ENCODE measurements around the gene PARM1. TPM values are rescaled to one million over a fixed set of nuclear protein-coding genes. Genes with fewer than 3 reads are reported as not detected.

The PARM1 gene
- total and polyA plus RNA-seq, 9 of the 15 experiments (the other 6 are each of a cell fraction or from before 2014, with no cell fraction given) = 0.07 TPM; not detected in 8

DNA sequence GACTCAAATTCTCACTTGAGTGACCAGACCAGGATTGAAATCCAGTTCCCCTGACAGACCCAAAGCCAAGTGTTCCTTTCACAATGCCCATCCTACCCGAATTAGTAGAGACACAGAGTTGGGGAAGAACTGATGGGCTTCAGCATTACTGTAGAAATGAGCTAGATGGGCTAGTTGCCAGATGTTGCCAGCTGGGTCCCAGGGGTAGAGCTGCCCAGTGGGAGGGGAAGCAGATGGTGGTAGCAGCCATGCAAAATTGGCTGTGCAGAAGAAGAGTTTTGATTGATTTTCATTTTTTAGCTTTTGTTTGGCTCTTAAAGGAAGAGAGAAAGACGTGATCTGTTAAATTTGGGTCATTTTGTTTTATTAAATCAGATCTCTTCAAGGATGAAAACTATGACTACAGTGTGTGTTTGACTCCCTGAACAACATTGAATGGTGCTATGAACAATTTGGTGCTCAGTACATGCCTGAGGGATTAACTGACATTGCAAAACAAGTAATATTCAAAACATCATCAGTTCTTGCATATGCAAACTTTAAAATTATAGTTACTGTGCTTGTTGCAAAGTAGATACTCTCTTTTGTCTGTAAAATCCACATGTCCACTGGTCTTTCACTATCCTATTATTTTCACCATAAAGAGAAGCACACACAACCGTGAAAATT is 86.0 kb downstream of the PARM1 start:
- Histone ChIP-seq H3K4me2 (ENCODE audit: insufficient read depth, low read length) (no peak overlapping the region), H3K4me1 (replicated peaks in 1 of 2; ENCODE audit: control insufficient read depth in 2 of 2, insufficient read depth in 2 of 2, low read length in 2 of 2) (no peaks in the 10 kb centered on the region)
- WGBS (ENCODE audit: insufficient coverage, low coverage, missing lambda C conversion rate) = 3% methylated on average over 3 of the region's 3 CpGs

DNA sequence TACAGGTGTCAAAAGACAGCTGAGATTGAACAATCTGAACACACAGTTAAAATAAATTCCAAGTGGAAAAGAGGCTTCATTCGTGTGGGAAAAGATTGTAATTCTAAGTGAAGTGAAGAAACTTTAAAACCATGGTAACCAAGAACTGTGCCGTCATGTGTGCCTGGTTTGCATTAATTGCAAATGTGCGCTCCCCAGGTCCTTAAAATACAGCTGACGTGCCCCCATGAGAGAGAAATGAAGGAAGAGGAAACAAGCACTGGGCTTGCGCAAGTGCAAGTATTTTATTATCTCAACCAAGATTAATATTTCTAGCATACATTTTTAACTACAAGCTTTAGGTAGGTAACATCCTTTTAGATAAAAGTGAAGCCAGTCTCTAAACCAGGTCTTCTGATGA is 92.5 kb downstream of the PARM1 start:
- WGBS (ENCODE audit: insufficient coverage, low coverage, missing lambda C conversion rate) = 1% methylated on average over 5 of the region's 5 CpGs
- no peak for DNase-seq (ENCODE audit: extremely low read depth in 1 of 4, low spot score in 3 of 4)
- no peak for ATAC-seq
- BruUV-seq (replicated peaks) = no TSS peak
- Histone ChIP-seq H3K36me3 (ENCODE audit: control insufficient read depth, insufficient read depth, low read length) (no peaks in the 10 kb centered on the region), H3K4me3 (no peak overlapping the region), H4K20me1 (replicated peaks; ENCODE audit: control insufficient read depth, insufficient read depth, low read length) (no peaks in the 10 kb centered on the region), H3K9ac (ENCODE audit: insufficient read depth in 1 of 2, low read depth in 2 of 2, low read length in 2 of 2) (no peak overlapping the region), H3K79me2 (ENCODE audit: control insufficient read depth, insufficient read depth, low read length) (no peaks in the 10 kb centered on the region), H3K4me1 (replicated peaks in 1 of 2; ENCODE audit: control insufficient read depth in 2 of 2, insufficient read depth in 2 of 2, low read length in 2 of 2) (no peaks in the 10 kb centered on the region), H3K27ac (ENCODE audit: extremely low read depth, low read depth, low read length) (no peak overlapping the region), H2AFZ (ENCODE audit: low read depth, low read length) (no peak overlapping the region), H3K9me1 (ENCODE audit: control insufficient read depth, insufficient read depth, low read length) (no peaks in the 10 kb centered on the region), H3K4me2 (ENCODE audit: insufficient read depth, low read length) (no peak overlapping the region), H3K27me3 (ENCODE audit: control insufficient read depth in 2 of 2, insufficient read depth in 2 of 2, low read length in 2 of 2) (peaks cover 5 to 7% of the 10 kb centered on the region in 2 experiments; a peak in 4 of 5 replicates), H3K9me3 (replicated peaks; ENCODE audit: control insufficient read depth, insufficient read depth, low read depth, low read length) (no peaks in the 10 kb centered on the region)
- FAIRE-seq = no peak
- intact Hi-C loops (cut with micrococcal nuclease) (no loop called here), in situ Hi-C loops (cut with MboI) (no loop called here)
- POLR2A ChIA-PET = interaction anchor here (0.6 to 1.7 kb wide), 2 partner anchors 9 to 12 kb away, joined by 3 read pairs; no protein-coding TSS in a partner anchor
- no peak for TF ChIP-seq POLR2B (IDR thresholded peaks at IDR 0.05; ENCODE audit: low read depth, partially characterized antibody)
- no peak for TF ChIP-seq ZNF212 (CRISPR knock-in tag; IDR thresholded peaks at IDR 0.05)
- TF ChIP-seq HNRNPL (IDR thresholded peaks at IDR 0.05; ENCODE audit: low read depth, low read length) = no peak
- TF ChIP-seq, protein P1, sequence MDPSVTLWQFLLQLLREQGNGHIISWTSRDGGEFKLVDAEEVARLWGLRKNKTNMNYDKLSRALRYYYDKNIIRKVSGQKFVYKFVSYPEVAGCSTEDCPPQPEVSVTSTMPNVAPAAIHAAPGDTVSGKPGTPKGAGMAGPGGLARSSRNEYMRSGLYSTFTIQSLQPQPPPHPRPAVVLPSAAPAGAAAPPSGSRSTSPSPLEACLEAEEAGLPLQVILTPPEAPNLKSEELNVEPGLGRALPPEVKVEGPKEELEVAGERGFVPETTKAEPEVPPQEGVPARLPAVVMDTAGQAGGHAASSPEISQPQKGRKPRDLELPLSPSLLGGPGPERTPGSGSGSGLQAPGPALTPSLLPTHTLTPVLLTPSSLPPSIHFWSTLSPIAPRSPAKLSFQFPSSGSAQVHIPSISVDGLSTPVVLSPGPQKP (CRISPR knock-in tag; IDR thresholded peaks at IDR 0.05) = no peak
- TF ChIP-seq MEF2A (IDR thresholded peaks at IDR 0.05; ENCODE audit: control insufficient read depth, low read depth, low read length) = no peak
- TF ChIP-seq ZNF778 (CRISPR knock-in tag; IDR thresholded peaks at IDR 0.05) = no peak
- TF ChIP-seq, protein P2, sequence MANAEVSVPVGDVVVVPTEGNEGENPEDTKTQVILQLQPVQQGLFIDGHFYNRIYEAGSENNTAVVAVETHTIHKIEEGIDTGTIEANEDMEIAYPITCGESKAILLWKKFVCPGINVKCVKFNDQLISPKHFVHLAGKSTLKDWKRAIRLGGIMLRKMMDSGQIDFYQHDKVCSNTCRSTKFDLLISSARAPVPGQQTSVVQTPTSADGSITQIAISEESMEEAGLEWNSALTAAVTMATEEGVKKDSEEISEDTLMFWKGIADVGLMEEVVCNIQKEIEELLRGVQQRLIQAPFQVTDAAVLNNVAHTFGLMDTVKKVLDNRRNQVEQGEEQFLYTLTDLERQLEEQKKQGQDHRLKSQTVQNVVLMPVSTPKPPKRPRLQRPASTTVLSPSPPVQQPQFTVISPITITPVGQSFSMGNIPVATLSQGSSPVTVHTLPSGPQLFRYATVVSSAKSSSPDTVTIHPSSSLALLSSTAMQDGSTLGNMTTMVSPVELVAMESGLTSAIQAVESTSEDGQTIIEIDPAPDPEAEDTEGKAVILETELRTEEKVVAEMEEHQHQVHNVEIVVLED (CRISPR knock-in tag; IDR thresholded peaks at IDR 0.05) = no peak
- TF ChIP-seq MIER1 (IDR thresholded peaks at IDR 0.05; ENCODE audit: low read depth) = no peak
- TF ChIP-seq CBFA2T2 (conservative IDR thresholded peaks at IDR 0.05) = no peak
- TF ChIP-seq, protein P3, sequence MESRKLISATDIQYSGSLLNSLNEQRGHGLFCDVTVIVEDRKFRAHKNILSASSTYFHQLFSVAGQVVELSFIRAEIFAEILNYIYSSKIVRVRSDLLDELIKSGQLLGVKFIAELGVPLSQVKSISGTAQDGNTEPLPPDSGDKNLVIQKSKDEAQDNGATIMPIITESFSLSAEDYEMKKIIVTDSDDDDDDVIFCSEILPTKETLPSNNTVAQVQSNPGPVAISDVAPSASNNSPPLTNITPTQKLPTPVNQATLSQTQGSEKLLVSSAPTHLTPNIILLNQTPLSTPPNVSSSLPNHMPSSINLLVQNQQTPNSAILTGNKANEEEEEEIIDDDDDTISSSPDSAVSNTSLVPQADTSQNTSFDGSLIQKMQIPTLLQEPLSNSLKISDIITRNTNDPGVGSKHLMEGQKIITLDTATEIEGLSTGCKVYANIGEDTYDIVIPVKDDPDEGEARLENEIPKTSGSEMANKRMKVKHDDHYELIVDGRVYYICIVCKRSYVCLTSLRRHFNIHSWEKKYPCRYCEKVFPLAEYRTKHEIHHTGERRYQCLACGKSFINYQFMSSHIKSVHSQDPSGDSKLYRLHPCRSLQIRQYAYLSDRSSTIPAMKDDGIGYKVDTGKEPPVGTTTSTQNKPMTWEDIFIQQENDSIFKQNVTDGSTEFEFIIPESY (CRISPR knock-in tag; IDR thresholded peaks at IDR 0.05) = no peak
- CTCF ChIA-PET (ENCODE audit: low intra/inter-chr PET ratio) = no interaction called here

More for the DNA sequence above, 86.0 kb downstream of the PARM1 start:
- BruUV-seq (replicated peaks) = no TSS peak
- ATAC-seq = no peak
- Histone ChIP-seq H4K20me1 (replicated peaks; ENCODE audit: control insufficient read depth, insufficient read depth, low read length) (no peaks in the 10 kb centered on the region), H3K79me2 (ENCODE audit: control insufficient read depth, insufficient read depth, low read length) (no peaks in the 10 kb centered on the region), H3K9ac (ENCODE audit: insufficient read depth in 1 of 2, low read depth in 2 of 2, low read length in 2 of 2) (no peak overlapping the region), H3K27me3 (ENCODE audit: control insufficient read depth in 2 of 2, insufficient read depth in 2 of 2, low read length in 2 of 2) (peaks cover 6% of the 10 kb centered on the region in 2 experiments; a peak in 3 of 5 replicates), H3K9me3 (replicated peaks; ENCODE audit: control insufficient read depth, insufficient read depth, low read depth, low read length) (no peaks in the 10 kb centered on the region), H3K27ac (ENCODE audit: extremely low read depth, low read depth, low read length) (no peak overlapping the region), H3K9me1 (ENCODE audit: control insufficient read depth, insufficient read depth, low read length) (no peaks in the 10 kb centered on the region), H3K4me3 (no peak overlapping the region), H3K36me3 (ENCODE audit: control insufficient read depth, insufficient read depth, low read length) (no peaks in the 10 kb centered on the region), H2AFZ (ENCODE audit: low read depth, low read length) (no peak overlapping the region)
- POLR2A ChIA-PET = no interaction called here
- FAIRE-seq = no peak
- intact Hi-C loops (cut with micrococcal nuclease) (no loop called here), in situ Hi-C loops (cut with MboI) (no loop called here)
- CTCF ChIA-PET (ENCODE audit: low intra/inter-chr PET ratio) = no interaction called here
- TF ChIP-seq NR4A1 (CRISPR knock-in tag; IDR thresholded peaks at IDR 0.05) = no peak
- TF ChIP-seq NR4A1 (tag; IDR thresholded peaks at IDR 0.05) = no peak
- no peak for TF ChIP-seq CBFB (CRISPR knock-in tag; IDR thresholded peaks at IDR 0.05)
- DNase-seq (ENCODE audit: extremely low read depth in 1 of 4, low spot score in 3 of 4) = no peak
